NB4 (cell line): ENCODE data around the gene ALPP.

Source experiments
- CTCF ChIP-seq: IDR thresholded peaks from one replicate; pipeline ENCODE4 v1.5.1; 2012; ENCODE audit warnings: low read depth, low read length
- POLR2A ChIP-seq: IDR thresholded peaks from 2 replicates; pipeline ENCODE4 v1.6.1; 2011; ENCODE audit warnings: mild to moderate bottlenecking; ENCODE audit not compliant: insufficient read length; ENCODE audit errors: extremely low read depth

- TF ChIP-seq CTCF (no peak), POLR2A (no peak)
Measured at GRCh38 chr2:232353660-232354059, 24.9 kb upstream of the ALPP start.
